HUES64 (cell line): ENCODE measurements around the gene SYTL3.

Source experiments
- H3K27ac ChIP-seq: 2 replicates; pipeline ENCODE4 v1.7.0; 2013; ENCODE audit warnings: low read depth, low read length, inconsistent platforms
- H3K27me3 ChIP-seq: 2 replicates; pipeline ENCODE4 v1.6.1; 2013; ENCODE audit warnings: mild to moderate bottlenecking, low read length; ENCODE audit not compliant: insufficient read depth
- H3K36me3 ChIP-seq: 2 replicates; pipeline ENCODE4 v1.6.1; 2013; ENCODE audit warnings: mild to moderate bottlenecking, low read length; ENCODE audit not compliant: insufficient read depth
- H3K4me1 ChIP-seq: 2 replicates; pipeline ENCODE4 v1.6.1; 2013; ENCODE audit warnings: mild to moderate bottlenecking, low read length, moderate library complexity; ENCODE audit not compliant: insufficient read depth
- H3K4me3 ChIP-seq: 2 replicates; pipeline ENCODE4 v1.5.1; 2013; ENCODE audit warnings: mild to moderate bottlenecking, low read length, moderate library complexity
- H3K9ac ChIP-seq: 2 replicates; pipeline ENCODE4 v1.6.1; 2013; ENCODE audit warnings: mild to moderate bottlenecking, low read depth, low read length
- H3K9me3 ChIP-seq: 2 replicates; pipeline ENCODE4 v1.6.1; 2013; ENCODE audit warnings: low read depth, low read length; ENCODE audit not compliant: insufficient read depth
- WGBS: fragments of 150-250, 120-280 bp; methylation state at CpG from one replicate; pipeline ENCODE4 v1.1.7; 2013; ENCODE audit warnings: missing lambda C conversion rate; 5-methylcytosine and 5-hydroxymethylcytosine counted together

Gene SYTL3

GRCh38 chr6:158769771-158770432 lies 120.0 kb downstream of the SYTL3 start:
- 91% methylated on average over 18 of the region's 18 CpGs for WGBS
- Histone ChIP-seq H3K9ac (no peak overlapping the region), H3K27ac (no peak overlapping the region; the same call in 1 of the 2 replicates), H3K9me3 (no peaks in the 10 kb centered on the region), H3K27me3 (no peaks in the 10 kb centered on the region), H3K36me3 (peaks cover 100% of the 10 kb centered on the region), H3K4me1 (no peaks in the 10 kb centered on the region), H3K4me3 (no peak overlapping the region)

- peaks cover 100% of the 10 kb centered on the region for H3K36me3 ChIP-seq
- no peak overlapping the region for H3K4me3 ChIP-seq
- no peak overlapping the region for H3K9ac ChIP-seq
- H3K27me3 ChIP-seq = no peaks in the 10 kb centered on the region
- 96% methylated on average over 21 of the region's 21 CpGs for WGBS
- H3K27ac ChIP-seq = no peak overlapping the region
- no peaks in the 10 kb centered on the region for H3K4me1 ChIP-seq
- H3K9me3 ChIP-seq = no peaks in the 10 kb centered on the region
Measured at GRCh38 chr6:158770533-158771330, 120.9 kb downstream of the SYTL3 start.

- Histone ChIP-seq H3K9ac (no peak overlapping the region), H3K27ac (no peak overlapping the region)
Measured at GRCh38 chr6:158771399-158772152, 121.7 kb downstream of the SYTL3 start.

GRCh38 chr6:158772172-158772571 lies 122.3 kb downstream of the SYTL3 start:
- Histone ChIP-seq H3K9ac (no peak overlapping the region), H3K4me1 (no peaks in the 10 kb centered on the region), H3K27ac (no peak overlapping the region), H3K4me3 (no peak overlapping the region), H3K9me3 (no peaks in the 10 kb centered on the region), H3K27me3 (no peaks in the 10 kb centered on the region), H3K36me3 (peaks cover 100% of the 10 kb centered on the region)
- WGBS = 97% methylated on average over 11 of the region's 11 CpGs

More at GRCh38 chr6:158771399-158772152, 121.7 kb downstream of the SYTL3 start:
- H3K9me3 ChIP-seq = no peaks in the 10 kb centered on the region
- no peaks in the 10 kb centered on the region for H3K4me1 ChIP-seq
- 91% methylated on average over 16 of the region's 16 CpGs for WGBS
- no peaks in the 10 kb centered on the region for H3K27me3 ChIP-seq
- H3K4me3 ChIP-seq = no peak overlapping the region
- peaks cover 100% of the 10 kb centered on the region for H3K36me3 ChIP-seq

GRCh38 chr6:158772851-158773371 lies 123.1 kb downstream of the SYTL3 start:
- Histone ChIP-seq H3K9ac (no peak overlapping the region), H3K4me1 (no peaks in the 10 kb centered on the region), H3K4me3 (no peak overlapping the region), H3K36me3 (peaks cover 100% of the 10 kb centered on the region), H3K27me3 (no peaks in the 10 kb centered on the region), H3K27ac (peak overlapping the region; percentile 41), H3K9me3 (no peaks in the 10 kb centered on the region)
- 81% methylated on average over 5 of the region's 6 CpGs for WGBS

GRCh38 chr6:158773581-158774449 lies 124.0 kb downstream of the SYTL3 start:
- H3K27me3 ChIP-seq = no peaks in the 10 kb centered on the region
- peaks cover 100% of the 10 kb centered on the region for H3K36me3 ChIP-seq
- no peak overlapping the region for H3K4me3 ChIP-seq
- peak overlapping the region; percentile 39 for H3K27ac ChIP-seq
- WGBS = 87% methylated on average over 21 of the region's 21 CpGs
- H3K9ac ChIP-seq = peak overlapping the region; percentile 5; the same call in 1 of the 2 replicates
- H3K9me3 ChIP-seq = no peaks in the 10 kb centered on the region
- H3K4me1 ChIP-seq = no peaks in the 10 kb centered on the region

GRCh38 chr6:158774717-158775449 lies 125.0 kb downstream of the SYTL3 start:
- H3K4me3 ChIP-seq = no peak overlapping the region
- no peaks in the 10 kb centered on the region for H3K27me3 ChIP-seq
- no peaks in the 10 kb centered on the region for H3K4me1 ChIP-seq
- H3K9me3 ChIP-seq = no peaks in the 10 kb centered on the region
- H3K36me3 ChIP-seq = peaks cover 98% of the 10 kb centered on the region
- H3K9ac ChIP-seq = no peak overlapping the region
- no peak overlapping the region; the same call in 1 of the 2 replicates for H3K27ac ChIP-seq
- 94% methylated on average over 17 of the region's 17 CpGs for whole genome bisulfite sequencing

- Histone ChIP-seq H3K4me1 (peaks cover under 1% of the 10 kb centered on the region; the same call in 1 of the 2 replicates), H3K27me3 (no peaks in the 10 kb centered on the region), H3K9ac (no peak overlapping the region), H3K27ac (no peak overlapping the region), H3K9me3 (no peaks in the 10 kb centered on the region), H3K36me3 (peaks cover 98% of the 10 kb centered on the region), H3K4me3 (no peak overlapping the region)
- 95% methylated on average over 5 of the region's 5 CpGs for WGBS
Measured at GRCh38 chr6:158775832-158776231, 126.0 kb downstream of the SYTL3 start.

GRCh38 chr6:158776737-158777136 lies 126.9 kb downstream of the SYTL3 start:
- no peak overlapping the region for H3K9ac ChIP-seq
- no peaks in the 10 kb centered on the region for H3K9me3 ChIP-seq
- H3K4me1 ChIP-seq = peaks cover 5% of the 10 kb centered on the region
- WGBS = 88% methylated on average over 2 of the region's 2 CpGs
- H3K27ac ChIP-seq = no peak overlapping the region
- H3K36me3 ChIP-seq = peaks cover 98% of the 10 kb centered on the region
- no peaks in the 10 kb centered on the region for H3K27me3 ChIP-seq
- H3K4me3 ChIP-seq = no peak overlapping the region

- H3K9ac ChIP-seq = no peak overlapping the region
- no peaks in the 10 kb centered on the region for H3K9me3 ChIP-seq
- no peaks in the 10 kb centered on the region for H3K27me3 ChIP-seq
- peaks cover 5% of the 10 kb centered on the region for H3K4me1 ChIP-seq
- peaks cover 98% of the 10 kb centered on the region for H3K36me3 ChIP-seq
- WGBS = 98% methylated on average over 3 of the region's 3 CpGs
- H3K27ac ChIP-seq = no peak overlapping the region
- H3K4me3 ChIP-seq = no peak overlapping the region
Measured at GRCh38 chr6:158777510-158777909, 127.7 kb downstream of the SYTL3 start.
